Measurements from ENCODE around the gene SMIM26. TPM values are rescaled to one million over a fixed set of nuclear protein-coding genes. Genes with fewer than 3 reads are reported as not detected.

The SMIM26 gene
- total RNA-seq, 4 donors from 2014 or later: 82.4 to 307 (median 183) TPM

DNA sequence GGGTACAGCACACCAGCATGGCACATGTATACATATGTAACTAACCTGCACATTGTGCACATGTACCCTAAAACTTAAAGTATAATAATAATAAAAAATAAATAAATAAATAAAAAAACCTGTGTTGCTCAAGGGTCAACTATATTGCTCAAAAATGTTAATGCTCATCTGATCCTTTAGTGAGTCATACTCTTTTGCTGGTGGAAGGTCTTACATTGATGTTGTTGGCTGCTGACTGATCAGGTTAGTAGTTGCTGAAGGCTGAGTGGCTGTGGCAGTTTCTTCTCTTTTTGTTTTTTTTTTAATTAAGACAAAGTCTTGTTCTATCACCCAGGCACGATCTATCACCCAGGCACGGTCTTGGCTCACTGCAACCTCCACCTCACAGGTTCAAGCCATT is 29.6 kb upstream of the SMIM26 start:
- intact Hi-C loops (cut with DNase I; ENCODE audit: low total_unique reads): no loop called here
- no peaks in the 10 kb centered on the region for H3K36me3 ChIP-seq

DNA sequence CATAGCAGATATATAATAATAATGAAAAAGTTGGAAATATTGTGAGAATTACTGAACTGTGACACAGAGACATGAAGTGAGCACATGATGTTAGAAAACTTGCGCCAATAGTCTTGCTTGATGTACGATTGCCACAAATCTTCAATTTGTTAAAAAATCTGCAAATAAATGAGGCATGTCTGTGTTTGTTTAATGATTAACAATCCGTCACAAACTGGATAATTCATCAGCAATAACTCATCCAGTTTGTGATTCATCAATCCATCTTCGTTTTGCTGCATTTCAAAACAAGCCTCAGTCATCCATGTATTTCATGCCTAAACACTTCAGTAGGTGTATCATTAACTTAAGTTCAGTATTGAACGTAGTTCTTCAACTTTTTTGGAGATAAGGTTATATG is 25.5 kb upstream of the SMIM26 start:
- no peak overlapping the region for H3K27ac ChIP-seq
- no peaks in the 10 kb centered on the region for H3K4me1 ChIP-seq
- intact Hi-C loops (cut with DNase I; ENCODE audit: low total_unique reads): no loop called here
- no peak for TF ChIP-seq POLR2A (IDR thresholded peaks at IDR 0.05)
- TF ChIP-seq, protein P1, sequence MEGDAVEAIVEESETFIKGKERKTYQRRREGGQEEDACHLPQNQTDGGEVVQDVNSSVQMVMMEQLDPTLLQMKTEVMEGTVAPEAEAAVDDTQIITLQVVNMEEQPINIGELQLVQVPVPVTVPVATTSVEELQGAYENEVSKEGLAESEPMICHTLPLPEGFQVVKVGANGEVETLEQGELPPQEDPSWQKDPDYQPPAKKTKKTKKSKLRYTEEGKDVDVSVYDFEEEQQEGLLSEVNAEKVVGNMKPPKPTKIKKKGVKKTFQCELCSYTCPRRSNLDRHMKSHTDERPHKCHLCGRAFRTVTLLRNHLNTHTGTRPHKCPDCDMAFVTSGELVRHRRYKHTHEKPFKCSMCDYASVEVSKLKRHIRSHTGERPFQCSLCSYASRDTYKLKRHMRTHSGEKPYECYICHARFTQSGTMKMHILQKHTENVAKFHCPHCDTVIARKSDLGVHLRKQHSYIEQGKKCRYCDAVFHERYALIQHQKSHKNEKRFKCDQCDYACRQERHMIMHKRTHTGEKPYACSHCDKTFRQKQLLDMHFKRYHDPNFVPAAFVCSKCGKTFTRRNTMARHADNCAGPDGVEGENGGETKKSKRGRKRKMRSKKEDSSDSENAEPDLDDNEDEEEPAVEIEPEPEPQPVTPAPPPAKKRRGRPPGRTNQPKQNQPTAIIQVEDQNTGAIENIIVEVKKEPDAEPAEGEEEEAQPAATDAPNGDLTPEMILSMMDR (IDR thresholded peaks at IDR 0.05): no peak
- no peaks in the 10 kb centered on the region for H3K36me3 ChIP-seq
- H3K9me3 ChIP-seq: no peaks in the 10 kb centered on the region
- no peaks in the 10 kb centered on the region for H3K27me3 ChIP-seq
- DNase-seq: no peak
- H3K4me3 ChIP-seq: no peak overlapping the region

More for the DNA sequence above, 29.6 kb upstream of the SMIM26 start:
- Histone ChIP-seq H3K4me1 (no peaks in the 10 kb centered on the region), H3K27ac (no peak overlapping the region), H3K9me3 (no peaks in the 10 kb centered on the region), H3K4me3 (no peak overlapping the region), H3K27me3 (no peaks in the 10 kb centered on the region)
- DNase-seq: no peak
- no peak for TF ChIP-seq POLR2A (IDR thresholded peaks at IDR 0.05)
- TF ChIP-seq, protein P1 (IDR thresholded peaks at IDR 0.05): no peak

DNA sequence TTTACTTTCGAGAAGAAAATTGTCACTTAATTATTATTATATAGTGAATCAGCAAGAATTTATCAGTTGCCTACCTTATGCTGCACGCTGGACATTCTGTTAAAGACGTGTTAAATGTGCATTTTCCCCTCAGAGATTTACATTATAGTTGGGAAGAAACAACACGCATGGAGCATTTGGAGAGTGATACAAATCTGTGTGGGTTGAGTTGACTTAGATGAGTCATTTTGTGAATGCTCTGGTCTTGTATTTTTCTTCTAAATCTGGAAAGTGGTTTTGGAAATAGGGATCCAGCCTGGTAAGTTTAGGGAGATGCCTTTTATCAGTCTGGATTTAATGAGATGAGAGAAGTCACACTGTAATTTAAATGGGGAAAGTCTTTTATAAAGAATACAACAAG is 24.0 kb upstream of the SMIM26 start:
- TF ChIP-seq POLR2A (IDR thresholded peaks at IDR 0.05): no peak
- TF ChIP-seq, protein P1 (IDR thresholded peaks at IDR 0.05): no peak
- no peaks in the 10 kb centered on the region for H3K36me3 ChIP-seq
- no peak overlapping the region for H3K4me3 ChIP-seq
- H3K4me1 ChIP-seq: no peaks in the 10 kb centered on the region
- H3K9me3 ChIP-seq: no peaks in the 10 kb centered on the region
- intact Hi-C loops (cut with DNase I; ENCODE audit: low total_unique reads): no loop called here
- no peaks in the 10 kb centered on the region for H3K27me3 ChIP-seq
- DNase-seq: no peak
- H3K27ac ChIP-seq: no peak overlapping the region

- Histone ChIP-seq H3K4me3 (no peak overlapping the region), H3K36me3 (no peaks in the 10 kb centered on the region), H3K4me1 (no peaks in the 10 kb centered on the region), H3K27ac (no peak overlapping the region), H3K9me3 (no peaks in the 10 kb centered on the region), H3K27me3 (no peaks in the 10 kb centered on the region)
- TF ChIP-seq, protein P1 (IDR thresholded peaks at IDR 0.05): no peak
- DNase-seq: no peak
- intact Hi-C loops (cut with DNase I; ENCODE audit: low total_unique reads): no loop called here
Measured at GRCh38 chr20:18543932-18544331, 23.3 kb upstream of the SMIM26 start.

- no peaks in the 10 kb centered on the region for H3K9me3 ChIP-seq
- no peak for DNase-seq
- H3K36me3 ChIP-seq: no peaks in the 10 kb centered on the region
- TF ChIP-seq POLR2A (IDR thresholded peaks at IDR 0.05): no peak
- H3K4me1 ChIP-seq: no peaks in the 10 kb centered on the region
- H3K27me3 ChIP-seq: no peaks in the 10 kb centered on the region
- no peak overlapping the region for H3K4me3 ChIP-seq
- intact Hi-C loops (cut with DNase I; ENCODE audit: low total_unique reads): no loop called here
- no peak overlapping the region for H3K27ac ChIP-seq
Measured at GRCh38 chr20:18545566-18545965, 21.7 kb upstream of the SMIM26 start.

DNA sequence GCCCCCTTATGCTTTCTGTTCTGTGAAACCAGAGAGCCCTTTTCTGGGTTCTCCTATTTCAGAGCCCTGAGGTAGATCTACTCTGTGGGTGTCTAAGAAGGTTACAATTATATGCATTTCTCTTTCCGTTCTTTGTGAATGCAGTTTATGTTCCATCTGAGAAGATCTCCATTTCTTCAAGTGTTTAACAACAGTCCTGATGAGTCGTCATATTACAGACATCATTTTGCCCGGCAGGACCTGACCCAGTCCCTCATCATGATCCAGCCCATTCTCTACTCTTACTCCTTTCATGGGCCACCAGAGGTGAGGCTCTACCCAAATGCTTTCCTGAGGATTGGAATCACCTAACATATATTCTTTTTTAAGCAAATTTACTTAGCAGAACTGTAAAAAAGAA is 18.8 kb upstream of the SMIM26 start:
- no peaks in the 10 kb centered on the region for H3K9me3 ChIP-seq
- intact Hi-C loops (cut with DNase I; ENCODE audit: low total_unique reads): no loop called here
- no peak overlapping the region for H3K4me3 ChIP-seq
- no peaks in the 10 kb centered on the region for H3K4me1 ChIP-seq
- H3K36me3 ChIP-seq: no peaks in the 10 kb centered on the region
- no peak for DNase-seq
- no peaks in the 10 kb centered on the region for H3K27me3 ChIP-seq
- TF ChIP-seq, protein P1 (IDR thresholded peaks at IDR 0.05): no peak
- no peak for TF ChIP-seq POLR2A (IDR thresholded peaks at IDR 0.05)
- no peak overlapping the region for H3K27ac ChIP-seq

Measured in uterus (tissue), 4 donors.